ENCODE measurements around the gene SCML1.

- TF ChIP-seq CREB1 (IDR thresholded peaks at IDR 0.05; ENCODE audit: low read depth): no peak
- TF ChIP-seq BMI1 (IDR thresholded peaks at IDR 0.05; ENCODE audit: borderline replicate concordance): no peak
- TF ChIP-seq CTCF (IDR thresholded peaks at IDR 0.05 in 2 of 3, conservative IDR thresholded peaks at IDR 0.05 in 1 of 3; ENCODE audit: control insufficient read depth in 2 of 3, extremely low read depth in 1 of 3, insufficient read depth in 1 of 3, low read depth in 3 of 3, low read length in 3 of 3): no peak
- no peak for TF ChIP-seq EP300 (IDR thresholded peaks at IDR 0.05; ENCODE audit: borderline replicate concordance in 1 of 2, control insufficient read depth in 1 of 2, low read depth in 2 of 2, low read length in 2 of 2)
- no peak for TF ChIP-seq POU2F2 (IDR thresholded peaks at IDR 0.05; ENCODE audit: borderline replicate concordance, low read depth, low read length)
- no peak for TF ChIP-seq RAD21 (IDR thresholded peaks at IDR 0.05; ENCODE audit: insufficient read depth, low read depth, low read length)
- TF ChIP-seq EZH2 (IDR thresholded peaks at IDR 0.05; ENCODE audit: borderline replicate concordance, control insufficient read depth, low read depth, low read length): no peak
These were observed 31.7 kb downstream of the SCML1 start for GRCh38 chrX:17768997-17769396.
